Measurements from ENCODE around the gene TCF7L1. TPM values are rescaled to one million over a fixed set of nuclear protein-coding genes. Genes with fewer than 3 reads are reported as not detected.

The TCF7L1 gene
- total RNA-seq, 4 donors from 2014 or later, result 0.26 to 37.1 (median 5.4) TPM

DNA sequence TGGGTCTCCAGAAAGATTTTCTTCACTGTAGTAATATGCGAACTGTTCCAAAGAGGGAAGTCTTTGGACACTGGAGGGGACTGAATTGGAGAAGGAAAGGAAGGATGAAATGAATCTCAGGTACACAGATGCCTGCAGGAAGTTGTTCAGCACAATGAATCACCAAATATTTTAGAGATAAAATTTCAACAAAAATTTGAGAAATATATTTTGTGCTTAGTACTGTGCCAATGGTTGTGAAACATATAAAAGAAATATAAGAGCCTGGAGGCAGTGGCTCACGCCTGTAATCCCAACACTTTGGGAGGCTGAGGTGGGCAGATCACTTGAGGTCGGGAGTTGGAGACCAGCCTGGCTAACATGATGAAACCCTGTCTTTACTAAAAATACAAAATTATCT, 224.5 kb downstream of the TCF7L1 start:
- no peak overlapping the region for H3K4me3 ChIP-seq
- peaks cover 0 to 4% of the 10 kb centered on the region in 2 donors for H3K4me1 ChIP-seq
- intact Hi-C loops (cut with DNase I; ENCODE audit: low total_unique reads), result no loop called here
- DNase-seq, result no peak
- H3K36me3 ChIP-seq, result no peaks in the 10 kb centered on the region
- H3K27me3 ChIP-seq, result no peaks in the 10 kb centered on the region
- no peak overlapping the region for H3K27ac ChIP-seq
- H3K9me3 ChIP-seq, result no peaks in the 10 kb centered on the region
- no peak for TF ChIP-seq POLR2A (IDR thresholded peaks at IDR 0.05)
- TF ChIP-seq, protein P1, sequence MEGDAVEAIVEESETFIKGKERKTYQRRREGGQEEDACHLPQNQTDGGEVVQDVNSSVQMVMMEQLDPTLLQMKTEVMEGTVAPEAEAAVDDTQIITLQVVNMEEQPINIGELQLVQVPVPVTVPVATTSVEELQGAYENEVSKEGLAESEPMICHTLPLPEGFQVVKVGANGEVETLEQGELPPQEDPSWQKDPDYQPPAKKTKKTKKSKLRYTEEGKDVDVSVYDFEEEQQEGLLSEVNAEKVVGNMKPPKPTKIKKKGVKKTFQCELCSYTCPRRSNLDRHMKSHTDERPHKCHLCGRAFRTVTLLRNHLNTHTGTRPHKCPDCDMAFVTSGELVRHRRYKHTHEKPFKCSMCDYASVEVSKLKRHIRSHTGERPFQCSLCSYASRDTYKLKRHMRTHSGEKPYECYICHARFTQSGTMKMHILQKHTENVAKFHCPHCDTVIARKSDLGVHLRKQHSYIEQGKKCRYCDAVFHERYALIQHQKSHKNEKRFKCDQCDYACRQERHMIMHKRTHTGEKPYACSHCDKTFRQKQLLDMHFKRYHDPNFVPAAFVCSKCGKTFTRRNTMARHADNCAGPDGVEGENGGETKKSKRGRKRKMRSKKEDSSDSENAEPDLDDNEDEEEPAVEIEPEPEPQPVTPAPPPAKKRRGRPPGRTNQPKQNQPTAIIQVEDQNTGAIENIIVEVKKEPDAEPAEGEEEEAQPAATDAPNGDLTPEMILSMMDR (IDR thresholded peaks at IDR 0.05), result no peak

Small RNAs within 50 kb of the gene (small RNA-seq; reads per million reads assigned to genes)
- not detected for gene AC093162.1
- not detected for gene RF00019
- not detected for gene RNU6-674P

Other genes starting within 250 kb of the TCF7L1 start
- gene TMSB10, start 227.7 kb upstream of the TCF7L1 start, total RNA-seq, result 1,000 to 10,000 TPM in 3 of 4 donors, 100 to 1,000 TPM in 1; 693 to 2,974 (median 1,499) TPM
- 10 to 100 TPM in 3 of 4 donors, 1 to 10 TPM in 1; 6.9 to 58.3 (median 35.9) TPM for gene KCMF1, start 162.2 kb upstream of the TCF7L1 start, total RNA-seq
- 100 to 1,000 TPM in 1 of 4 donors, 10 to 100 TPM in 3; 62.0 to 106 (median 89.4) TPM for gene TGOLN2, start 194.6 kb downstream of the TCF7L1 start, total RNA-seq
- gene RETSAT, start 221.1 kb downstream of the TCF7L1 start, total RNA-seq, result 10 to 100 TPM; 28.0 to 34.1 (median 31.9) TPM
- 10 to 100 TPM; 12.8 to 45.3 (median 21.0) TPM for gene ELMOD3, start 221.4 kb downstream of the TCF7L1 start, total RNA-seq

Measured in uterus (tissue), 4 donors.